ENCODE measurements around the gene CCT6A. TPM values are rescaled to one million over a fixed set of nuclear protein-coding genes. Genes with fewer than 3 reads are reported as not detected.
"Not testable (repeated sequence)": the region's sequence is repeated elsewhere in the genome, so short reads cannot be mapped to it uniquely, and the experiment has no call there.

CCT6A gene, protein sequence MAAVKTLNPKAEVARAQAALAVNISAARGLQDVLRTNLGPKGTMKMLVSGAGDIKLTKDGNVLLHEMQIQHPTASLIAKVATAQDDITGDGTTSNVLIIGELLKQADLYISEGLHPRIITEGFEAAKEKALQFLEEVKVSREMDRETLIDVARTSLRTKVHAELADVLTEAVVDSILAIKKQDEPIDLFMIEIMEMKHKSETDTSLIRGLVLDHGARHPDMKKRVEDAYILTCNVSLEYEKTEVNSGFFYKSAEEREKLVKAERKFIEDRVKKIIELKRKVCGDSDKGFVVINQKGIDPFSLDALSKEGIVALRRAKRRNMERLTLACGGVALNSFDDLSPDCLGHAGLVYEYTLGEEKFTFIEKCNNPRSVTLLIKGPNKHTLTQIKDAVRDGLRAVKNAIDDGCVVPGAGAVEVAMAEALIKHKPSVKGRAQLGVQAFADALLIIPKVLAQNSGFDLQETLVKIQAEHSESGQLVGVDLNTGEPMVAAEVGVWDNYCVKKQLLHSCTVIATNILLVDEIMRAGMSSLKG
- total RNA-seq = 54.6 TPM

- H3K27me3 ChIP-seq (ENCODE audit: insufficient read depth, low read length) = no peaks in the 10 kb centered on the region
- peaks cover 27% of the 10 kb centered on the region for H3K4me1 ChIP-seq (ENCODE audit: insufficient read depth, low read length)
- no peaks in the 10 kb centered on the region for H3K9me3 ChIP-seq (ENCODE audit: low read depth, low read length)
- peak within 1 kb of the TSS; percentile 85 for H3K4me3 ChIP-seq (ENCODE audit: low read length)
These were observed at the start of gene CCT6A, which contains the start of gene PSPH for GRCh38 chr7:56051339-56052191. Gene CCT6A (plus strand): TSS chr7:56051765. CDS start chr7:56051849, 84 bp downstream. Gene PSPH (minus strand): TSS chr7:56051444. CDS start chr7:56021212, 30,232 bp downstream.

DNA sequence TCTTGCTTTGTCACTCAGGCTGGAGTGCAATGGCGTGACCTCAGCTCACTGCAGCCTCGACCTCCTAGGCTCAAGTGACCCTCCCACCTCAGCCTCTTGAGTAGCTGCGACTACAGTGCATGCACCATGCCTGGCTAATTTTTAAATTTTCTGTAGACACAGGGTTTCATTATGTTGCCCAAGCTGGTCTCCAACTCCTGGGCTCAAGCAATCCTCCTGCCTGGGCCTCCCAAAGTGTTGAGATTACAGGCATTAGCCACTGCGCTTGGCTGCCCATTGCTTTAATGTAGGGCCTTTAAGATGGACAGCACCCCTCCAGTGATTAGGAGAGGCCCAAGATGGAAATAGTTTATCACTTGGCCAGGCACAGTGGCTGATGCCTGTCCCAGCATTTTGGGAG is 47.8 kb upstream of the CCT6A start:
- no peak overlapping the region for H3K4me3 ChIP-seq (ENCODE audit: low read length)
- H3K4me1 ChIP-seq (ENCODE audit: insufficient read depth, low read length) = no peaks in the 10 kb centered on the region
- no peaks in the 10 kb centered on the region for H3K9me3 ChIP-seq (ENCODE audit: low read depth, low read length)
- H3K27me3 ChIP-seq (ENCODE audit: insufficient read depth, low read length) = no peaks in the 10 kb centered on the region

- H3K9me3 ChIP-seq (ENCODE audit: low read depth, low read length) = no peaks in the 10 kb centered on the region
- H3K4me3 ChIP-seq (ENCODE audit: low read length) = no peak overlapping the region
- H3K27me3 ChIP-seq (ENCODE audit: insufficient read depth, low read length) = no peaks in the 10 kb centered on the region
- no peaks in the 10 kb centered on the region for H3K4me1 ChIP-seq (ENCODE audit: insufficient read depth, low read length)
These were observed 44.4 kb upstream of the CCT6A start for GRCh38 chr7:56007167-56007652.

GRCh38 chr7:56007891-56008290 is 43.7 kb upstream of the CCT6A start:
- H3K4me1 ChIP-seq (ENCODE audit: insufficient read depth, low read length) = no peaks in the 10 kb centered on the region
- no peak overlapping the region for H3K4me3 ChIP-seq (ENCODE audit: low read length)
- no peaks in the 10 kb centered on the region for H3K9me3 ChIP-seq (ENCODE audit: low read depth, low read length)
- no peaks in the 10 kb centered on the region for H3K27me3 ChIP-seq (ENCODE audit: insufficient read depth, low read length)

DNA sequence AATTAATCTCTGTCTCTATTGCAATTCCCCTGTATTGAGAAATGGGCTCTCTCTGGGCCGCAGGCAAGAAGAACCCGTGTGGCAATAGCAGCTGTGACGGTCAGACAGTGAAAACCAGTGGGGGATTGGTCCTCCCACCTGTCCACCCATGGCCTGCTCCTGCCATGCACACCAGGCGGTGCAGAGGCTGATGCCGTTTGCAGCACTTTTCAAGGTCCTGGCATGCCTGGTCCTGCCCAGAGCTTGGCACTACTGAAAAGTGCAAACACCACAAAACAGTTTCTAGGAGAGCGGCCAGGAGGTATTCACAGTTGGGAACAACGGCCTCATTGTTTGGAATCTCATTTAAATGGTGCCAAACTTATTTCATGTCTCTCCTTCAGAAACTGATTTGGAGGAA is 41.9 kb upstream of the CCT6A start:
- Histone ChIP-seq H3K9me3 (ENCODE audit: low read depth, low read length) (no peaks in the 10 kb centered on the region), H3K27me3 (ENCODE audit: insufficient read depth, low read length) (no peaks in the 10 kb centered on the region)

DNA sequence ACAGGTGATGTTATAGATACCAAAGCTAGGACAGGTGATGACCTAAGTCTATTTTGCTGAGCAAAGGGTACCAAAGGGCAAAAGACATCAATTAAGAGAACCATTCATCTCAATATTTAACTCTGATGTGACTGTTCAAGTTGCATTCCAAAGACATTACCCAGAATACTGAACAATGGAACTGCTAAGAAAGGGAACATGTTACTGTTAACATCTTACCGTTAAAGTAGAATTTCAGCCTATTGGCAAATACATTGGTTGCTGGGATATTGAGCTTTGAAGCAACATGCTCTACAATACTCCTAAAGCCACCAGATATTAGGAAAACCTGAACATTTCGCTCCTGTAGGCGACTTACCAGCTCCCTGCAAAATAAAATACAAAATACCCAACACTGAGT is 34.5 kb upstream of the CCT6A start:
- H3K4me1 ChIP-seq (ENCODE audit: insufficient read depth, low read length); H3K9me3 ChIP-seq (ENCODE audit: low read depth, low read length); H3K27me3 ChIP-seq (ENCODE audit: insufficient read depth, low read length); H3K4me3 ChIP-seq (ENCODE audit: low read length): not testable (repeated sequence)

More for the DNA sequence above, 41.9 kb upstream of the CCT6A start:
- Histone ChIP-seq H3K4me3 (ENCODE audit: low read length) (no peak overlapping the region), H3K4me1 (ENCODE audit: insufficient read depth, low read length) (no peaks in the 10 kb centered on the region)

- Histone ChIP-seq H3K4me1 (ENCODE audit: insufficient read depth, low read length) (no peaks in the 10 kb centered on the region), H3K27me3 (ENCODE audit: insufficient read depth, low read length) (no peaks in the 10 kb centered on the region), H3K9me3 (ENCODE audit: low read depth, low read length) (no peaks in the 10 kb centered on the region), H3K4me3 (ENCODE audit: low read length) (no peak overlapping the region)
These were observed 32.1 kb upstream of the CCT6A start for GRCh38 chr7:56019501-56019900.

- Histone ChIP-seq H3K4me3 (ENCODE audit: low read length) (no peak overlapping the region), H3K27me3 (ENCODE audit: insufficient read depth, low read length) (no peaks in the 10 kb centered on the region), H3K9me3 (ENCODE audit: low read depth, low read length) (no peaks in the 10 kb centered on the region), H3K4me1 (ENCODE audit: insufficient read depth, low read length) (no peaks in the 10 kb centered on the region)
These were observed 28.1 kb upstream of the CCT6A start for GRCh38 chr7:56023500-56023899.

GRCh38 chr7:56026538-56026937 is 25.0 kb upstream of the CCT6A start:
- H3K27me3 ChIP-seq (ENCODE audit: insufficient read depth, low read length) = no peaks in the 10 kb centered on the region
- no peaks in the 10 kb centered on the region for H3K9me3 ChIP-seq (ENCODE audit: low read depth, low read length)
- no peak overlapping the region for H3K4me3 ChIP-seq (ENCODE audit: low read length)
- H3K4me1 ChIP-seq (ENCODE audit: insufficient read depth, low read length) = no peaks in the 10 kb centered on the region

DNA sequence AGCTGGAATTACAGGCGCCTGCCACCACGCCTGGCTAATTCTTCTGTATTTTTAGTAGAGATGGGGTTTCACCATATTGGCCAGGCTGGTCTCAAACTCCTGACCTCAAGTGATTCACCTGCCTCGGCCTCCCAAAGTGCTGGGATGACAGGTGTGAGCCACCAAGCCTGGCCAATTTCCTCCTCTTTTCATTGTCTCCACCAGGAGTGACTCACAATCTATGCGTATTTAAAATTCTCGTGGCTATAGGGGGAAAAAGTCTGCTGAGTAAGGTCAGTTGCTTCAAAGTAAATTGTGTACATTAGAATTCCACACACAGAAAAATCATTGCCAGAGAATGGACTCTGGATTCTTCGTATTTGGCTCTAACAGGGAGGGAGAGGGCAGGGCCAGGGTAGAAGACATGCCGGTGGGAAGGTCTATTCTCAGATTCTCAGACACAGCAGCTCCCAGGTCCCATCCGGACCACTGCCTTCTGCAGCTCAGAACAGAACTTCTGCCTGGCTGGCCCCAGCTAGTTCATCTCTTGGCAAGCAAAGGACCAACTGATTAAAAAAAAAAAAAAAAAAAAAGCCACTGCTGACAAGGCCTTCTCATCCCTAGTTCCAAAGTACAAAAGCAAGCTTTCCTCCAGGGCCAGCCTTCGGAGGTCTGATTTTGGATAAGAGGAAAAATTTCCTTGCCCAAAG is 22.5 kb upstream of the CCT6A start:
- Histone ChIP-seq H3K27me3 (ENCODE audit: insufficient read depth, low read length) (no peaks in the 10 kb centered on the region), H3K4me1 (ENCODE audit: insufficient read depth, low read length) (peaks cover 5% of the 10 kb centered on the region), H3K4me3 (ENCODE audit: low read length) (no peak overlapping the region), H3K9me3 (ENCODE audit: low read depth, low read length) (no peaks in the 10 kb centered on the region)

GRCh38 chr7:56030340-56030739 is 21.2 kb upstream of the CCT6A start:
- no peaks in the 10 kb centered on the region for H3K27me3 ChIP-seq (ENCODE audit: insufficient read depth, low read length)
- peaks cover 5% of the 10 kb centered on the region for H3K4me1 ChIP-seq (ENCODE audit: insufficient read depth, low read length)
- H3K4me3 ChIP-seq (ENCODE audit: low read length) = no peak overlapping the region

DNA sequence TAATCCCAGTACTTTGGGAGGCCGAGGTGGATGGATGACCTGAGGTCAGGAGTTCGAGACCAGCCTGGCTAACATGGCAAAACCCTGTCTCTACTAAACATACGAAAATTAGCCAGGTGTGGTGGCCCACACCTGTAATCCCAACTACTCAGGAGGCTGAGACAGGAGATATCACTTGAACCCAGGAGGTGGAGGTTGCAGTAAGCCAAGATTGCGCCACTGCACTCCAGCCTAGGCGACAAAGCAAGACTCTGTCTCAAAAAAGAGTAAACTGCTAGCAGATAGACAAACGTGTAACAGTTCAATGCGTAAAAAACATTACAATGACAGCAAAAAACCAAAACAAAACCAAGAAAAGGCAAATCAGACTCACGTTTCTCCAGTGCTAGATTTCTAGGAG is 20.0 kb upstream of the CCT6A start:
- not testable (repeated sequence) for H3K27me3 ChIP-seq (ENCODE audit: insufficient read depth, low read length); H3K4me1 ChIP-seq (ENCODE audit: insufficient read depth, low read length); H3K9me3 ChIP-seq (ENCODE audit: low read depth, low read length)

More at GRCh38 chr7:56030340-56030739, 21.2 kb upstream of the CCT6A start:
- no peaks in the 10 kb centered on the region for H3K9me3 ChIP-seq (ENCODE audit: low read depth, low read length)

GRCh38 chr7:56032578-56032977 is 19.0 kb upstream of the CCT6A start:
- H3K4me1 ChIP-seq (ENCODE audit: insufficient read depth, low read length); H3K27me3 ChIP-seq (ENCODE audit: insufficient read depth, low read length); H3K4me3 ChIP-seq (ENCODE audit: low read length); H3K9me3 ChIP-seq (ENCODE audit: low read depth, low read length): not testable (repeated sequence)

More for the DNA sequence above, 20.0 kb upstream of the CCT6A start:
- not testable (repeated sequence) for H3K4me3 ChIP-seq (ENCODE audit: low read length)

DNA sequence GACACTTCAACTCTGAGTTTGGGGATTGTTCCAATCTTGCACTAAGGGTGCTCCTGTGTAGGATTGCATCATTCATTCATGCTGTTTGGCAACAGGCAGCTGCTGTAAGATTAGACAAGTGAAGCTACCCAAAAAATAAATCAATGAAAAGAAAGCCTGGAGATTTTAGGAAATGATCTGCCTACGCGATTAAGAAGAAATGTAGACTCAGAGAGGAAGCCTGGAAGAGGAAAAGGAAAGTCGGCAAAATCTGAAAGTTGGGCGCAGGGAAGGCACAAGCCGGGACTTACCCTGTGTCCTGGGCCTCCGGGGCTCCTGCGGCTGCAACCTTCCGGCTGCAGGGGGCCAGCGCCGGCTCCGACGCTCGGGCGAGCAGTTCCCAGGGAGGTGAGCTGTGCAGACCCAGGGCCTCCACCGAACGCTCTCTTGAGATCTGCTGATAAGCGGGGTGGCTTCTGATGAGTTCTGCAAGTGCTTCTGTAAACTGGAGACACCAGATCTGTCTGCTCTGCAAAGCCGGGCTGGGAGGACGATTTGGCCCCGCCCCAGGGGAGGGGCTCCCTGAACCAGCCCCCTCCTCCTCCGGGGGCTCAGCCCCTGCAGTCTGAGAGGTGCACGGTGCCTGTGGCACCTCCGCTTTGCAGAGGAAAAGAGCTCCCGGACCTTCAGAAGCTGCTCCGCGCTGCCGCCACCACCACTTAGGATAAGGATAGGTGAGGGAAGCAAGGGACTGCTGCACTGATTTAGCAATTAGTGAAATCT is 17.7 kb upstream of the CCT6A start:
- H3K4me1 ChIP-seq (ENCODE audit: insufficient read depth, low read length) = peaks cover 5% of the 10 kb centered on the region
- H3K4me3 ChIP-seq (ENCODE audit: low read length) = peak overlapping the region; percentile 49
- no peaks in the 10 kb centered on the region for H3K9me3 ChIP-seq (ENCODE audit: low read depth, low read length)

More for the DNA sequence above, 17.7 kb upstream of the CCT6A start:
- no peaks in the 10 kb centered on the region for H3K27me3 ChIP-seq (ENCODE audit: insufficient read depth, low read length)

Measured in mononuclear cell (primary cell).